K562 (cell line): ENCODE data around the gene HTR4. TPM values are rescaled to one million over a fixed set of nuclear protein-coding genes. Genes with fewer than 3 reads are reported as not detected.

ENCODE experiments used
- ARID1B ChIP-seq: fragments of 450-650 bp; IDR thresholded peaks from 2 replicates; pipeline ENCODE4 v1.6.1; 2016; ENCODE audit warnings: antibody characterized with exemption, mild to moderate bottlenecking, inconsistent platforms
- ASH1L ChIP-seq: fragments of 450-650 bp; IDR thresholded peaks from 2 replicates; pipeline ENCODE4 v1.6.1; 2018; ENCODE audit warnings: borderline replicate concordance, mild to moderate bottlenecking, low read depth; ENCODE audit not compliant: partially characterized antibody
- CC2D1A ChIP-seq: fragments of 450-650 bp; IDR thresholded peaks from 2 replicates; pipeline ENCODE4 v1.6.1; 2017; ENCODE audit warnings: mild to moderate bottlenecking
- CCNT2 ChIP-seq: IDR thresholded peaks from 2 replicates; pipeline ENCODE4 v1.6.1; 2011; ENCODE audit warnings: borderline replicate concordance, low read depth, mild to moderate bottlenecking, moderate library complexity, mixed read lengths, low read length; ENCODE audit not compliant: insufficient read length; ENCODE audit errors: extremely low read depth
- CREM ChIP-seq: IDR thresholded peaks from 2 replicates; pipeline ENCODE4 v1.6.1; 2014; ENCODE audit warnings: antibody characterized with exemption, low read depth
- GTF2F1 ChIP-seq: IDR thresholded peaks from 2 replicates; pipeline ENCODE4 v1.6.1; 2011; ENCODE audit warnings: low read depth, low read length, improper control_type of control experiment
- HMGN3 ChIP-seq: IDR thresholded peaks from 2 replicates; pipeline ENCODE4 v1.6.1; 2011; ENCODE audit warnings: borderline replicate concordance, low read depth, mild to moderate bottlenecking, mixed read lengths, low read length; ENCODE audit not compliant: insufficient read length; ENCODE audit errors: extremely low read depth
- PML ChIP-seq: IDR thresholded peaks from 2 replicates; pipeline ENCODE4 v1.6.1; 2012; ENCODE audit warnings: low read length, inconsistent platforms
- PURB ChIP-seq: sonication (generic); formaldehyde crosslinking; IDR thresholded peaks from 2 replicates; pipeline ENCODE4 v1.9.0; 2021; ENCODE audit warnings: low read depth, mild to moderate bottlenecking, missing genetic modification reagents
- TRIM28 ChIP-seq: fragments of 450-650 bp; IDR thresholded peaks from 2 replicates; pipeline ENCODE4 v1.6.1; 2017
- ZBTB7A ChIP-seq: IDR thresholded peaks from 2 replicates; pipeline ENCODE4 v1.6.1; 2011; ENCODE audit warnings: low read depth, mild to moderate bottlenecking, low read length, moderate library complexity, borderline replicate concordance; ENCODE audit not compliant: control insufficient read depth
- ZNF184 ChIP-seq: sonication (generic); formaldehyde crosslinking; IDR thresholded peaks from 2 replicates; pipeline ENCODE4 v1.5.0; 2020; ENCODE audit warnings: missing genetic modification reagents
- ZNF696 ChIP-seq: fragments of 250-450 bp; sonication (Bioruptor Pico); conservative IDR thresholded peaks from 2 replicates; pipeline ENCODE4 v1.4.0; 2020; ENCODE audit warnings: mild to moderate bottlenecking, moderate library complexity
- ZNF75A ChIP-seq: fragments of 450-650 bp; formaldehyde crosslinking; IDR thresholded peaks from 2 replicates; pipeline ENCODE4 v1.4.0; 2020; ENCODE audit warnings: mild to moderate bottlenecking
- polyA plus RNA-seq, 8 experiments: library from polyadenylated mRNA; depleted of rRNA in 4 of 8; stranded (reverse) in 5 of 8; unstranded in 3 of 8; fragments of >200 nt; fragmentation: Nextera tagmentation in 2 of 8; fragmentation: Illumina TruSeq in 1 of 8; extraction: Ambion mirVana in 2 of 8; extraction: Trizol in 1 of 8; gene quantifications; 2 replicates each; pipeline versions ENCODE4 v1.2.1 to v1.2.3, GENCODE V29; 2011 to 2014; ENCODE audit warnings: inconsistent platforms in 1 of 8, missing spikeins in 1 of 8
- total RNA-seq, 7 experiments: library from RNA; depleted of rRNA in 6 of 7; stranded (reverse); fragments of >200 nt in 6 of 7; fragmentation: Illumina TruSeq in 2 of 7; extraction: Trizol in 2 of 7; gene quantifications; 2 replicates each; pipeline versions ENCODE4 v1.2.1 to v1.2.3, GENCODE V29; 2011 to 2021; ENCODE audit warnings: low replicate concordance in 1 of 7
- TF ChIP-seq, protein P1 (sequence below): fragments of 250-450 bp; sonication (Bioruptor Pico); IDR thresholded peaks from 2 replicates; pipeline ENCODE4 v1.8.0; 2022; ENCODE audit warnings: inconsistent platforms
- TF ChIP-seq, protein P2 (sequence below), 2 experiments: fragments of 450-650 bp in 1 of 2; sonication (generic) in 1 of 2; formaldehyde crosslinking in 1 of 2; IDR thresholded peaks; 2 replicates each; pipeline versions ENCODE4 v1.7.1 to v1.9.0; 2016 to 2022; ENCODE audit warnings: inconsistent platforms in 1 of 2, mild to moderate bottlenecking in 1 of 2, missing genetic modification reagents in 1 of 2
- TF ChIP-seq, protein P3 (sequence below), 2 experiments: IDR thresholded peaks; 2 replicates each; pipeline ENCODE4 v1.6.1; 2011; ENCODE audit warnings: borderline replicate concordance in 1 of 2, control low read depth in 1 of 2, low read depth in 1 of 2, low read length in 1 of 2, mild to moderate bottlenecking in 1 of 2, mixed read lengths in 1 of 2, moderate library complexity in 1 of 2; ENCODE audit not compliant: insufficient read depth in 1 of 2, insufficient read length in 1 of 2, poor library complexity in 1 of 2, severe bottlenecking in 1 of 2; ENCODE audit errors: extremely low read depth in 1 of 2

HTR4 gene
- total and polyA plus RNA-seq, 9 of the 15 experiments (the other 6 are each of a cell fraction or from before 2014, with no cell fraction given): 0.13 TPM; not detected in 8

DNA sequence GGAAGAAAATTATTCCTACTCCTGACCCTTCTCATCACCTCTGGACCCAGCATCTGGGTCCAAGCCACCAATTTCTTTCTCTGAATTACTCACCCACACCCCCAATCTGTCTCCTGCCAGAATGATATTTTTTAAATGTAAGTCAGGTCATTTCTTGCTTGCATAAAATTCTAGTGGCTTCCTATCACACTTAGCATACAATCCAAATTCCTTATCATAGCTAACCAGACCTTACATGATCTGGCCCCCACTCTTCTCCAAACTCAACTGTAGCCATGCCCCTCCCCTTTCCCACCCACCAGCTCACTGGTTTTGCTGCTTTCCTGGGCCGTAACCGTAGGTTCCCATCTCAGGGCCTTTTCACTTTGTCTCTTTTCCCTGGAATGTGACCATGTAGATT lies 15.2 kb downstream of the HTR4 start (continued):
- TF ChIP-seq, protein P1, sequence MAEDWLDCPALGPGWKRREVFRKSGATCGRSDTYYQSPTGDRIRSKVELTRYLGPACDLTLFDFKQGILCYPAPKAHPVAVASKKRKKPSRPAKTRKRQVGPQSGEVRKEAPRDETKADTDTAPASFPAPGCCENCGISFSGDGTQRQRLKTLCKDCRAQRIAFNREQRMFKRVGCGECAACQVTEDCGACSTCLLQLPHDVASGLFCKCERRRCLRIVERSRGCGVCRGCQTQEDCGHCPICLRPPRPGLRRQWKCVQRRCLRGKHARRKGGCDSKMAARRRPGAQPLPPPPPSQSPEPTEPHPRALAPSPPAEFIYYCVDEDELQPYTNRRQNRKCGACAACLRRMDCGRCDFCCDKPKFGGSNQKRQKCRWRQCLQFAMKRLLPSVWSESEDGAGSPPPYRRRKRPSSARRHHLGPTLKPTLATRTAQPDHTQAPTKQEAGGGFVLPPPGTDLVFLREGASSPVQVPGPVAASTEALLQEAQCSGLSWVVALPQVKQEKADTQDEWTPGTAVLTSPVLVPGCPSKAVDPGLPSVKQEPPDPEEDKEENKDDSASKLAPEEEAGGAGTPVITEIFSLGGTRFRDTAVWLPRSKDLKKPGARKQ (CRISPR knock-in tag): no peak
- TF ChIP-seq CC2D1A (peak; percentile 96), ASH1L (no peak), ZNF696 (CRISPR knock-in tag) (no peak), TRIM28 (peak; percentile 91), PURB (no peak), ZBTB7A (peak; percentile 65; the same call in 1 of the 2 replicates), ZNF75A (CRISPR knock-in tag) (no peak), HMGN3 (peak; percentile 75), ZNF184 (CRISPR knock-in tag) (no peak), CCNT2 (peak; percentile 88), ARID1B (peak; percentile 99), GTF2F1 (no peak), PML (peak; percentile 97), CREM (peak; percentile 75)
- TF ChIP-seq, protein P2, sequence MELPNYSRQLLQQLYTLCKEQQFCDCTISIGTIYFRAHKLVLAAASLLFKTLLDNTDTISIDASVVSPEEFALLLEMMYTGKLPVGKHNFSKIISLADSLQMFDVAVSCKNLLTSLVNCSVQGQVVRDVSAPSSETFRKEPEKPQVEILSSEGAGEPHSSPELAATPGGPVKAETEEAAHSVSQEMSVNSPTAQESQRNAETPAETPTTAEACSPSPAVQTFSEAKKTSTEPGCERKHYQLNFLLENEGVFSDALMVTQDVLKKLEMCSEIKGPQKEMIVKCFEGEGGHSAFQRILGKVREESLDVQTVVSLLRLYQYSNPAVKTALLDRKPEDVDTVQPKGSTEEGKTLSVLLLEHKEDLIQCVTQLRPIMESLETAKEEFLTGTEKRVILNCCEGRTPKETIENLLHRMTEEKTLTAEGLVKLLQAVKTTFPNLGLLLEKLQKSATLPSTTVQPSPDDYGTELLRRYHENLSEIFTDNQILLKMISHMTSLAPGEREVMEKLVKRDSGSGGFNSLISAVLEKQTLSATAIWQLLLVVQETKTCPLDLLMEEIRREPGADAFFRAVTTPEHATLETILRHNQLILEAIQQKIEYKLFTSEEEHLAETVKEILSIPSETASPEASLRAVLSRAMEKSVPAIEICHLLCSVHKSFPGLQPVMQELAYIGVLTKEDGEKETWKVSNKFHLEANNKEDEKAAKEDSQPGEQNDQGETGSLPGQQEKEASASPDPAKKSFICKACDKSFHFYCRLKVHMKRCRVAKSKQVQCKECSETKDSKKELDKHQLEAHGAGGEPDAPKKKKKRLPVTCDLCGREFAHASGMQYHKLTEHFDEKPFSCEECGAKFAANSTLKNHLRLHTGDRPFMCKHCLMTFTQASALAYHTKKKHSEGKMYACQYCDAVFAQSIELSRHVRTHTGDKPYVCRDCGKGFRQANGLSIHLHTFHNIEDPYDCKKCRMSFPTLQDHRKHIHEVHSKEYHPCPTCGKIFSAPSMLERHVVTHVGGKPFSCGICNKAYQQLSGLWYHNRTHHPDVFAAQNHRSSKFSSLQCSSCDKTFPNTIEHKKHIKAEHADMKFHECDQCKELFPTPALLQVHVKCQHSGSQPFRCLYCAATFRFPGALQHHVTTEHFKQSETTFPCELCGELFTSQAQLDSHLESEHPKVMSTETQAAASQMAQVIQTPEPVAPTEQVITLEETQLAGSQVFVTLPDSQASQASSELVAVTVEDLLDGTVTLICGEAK (IDR thresholded peaks at IDR 0.05): no peak
- TF ChIP-seq, protein P2 (CRISPR knock-in tag; IDR thresholded peaks at IDR 0.05): no peak
- TF ChIP-seq, protein P3, sequence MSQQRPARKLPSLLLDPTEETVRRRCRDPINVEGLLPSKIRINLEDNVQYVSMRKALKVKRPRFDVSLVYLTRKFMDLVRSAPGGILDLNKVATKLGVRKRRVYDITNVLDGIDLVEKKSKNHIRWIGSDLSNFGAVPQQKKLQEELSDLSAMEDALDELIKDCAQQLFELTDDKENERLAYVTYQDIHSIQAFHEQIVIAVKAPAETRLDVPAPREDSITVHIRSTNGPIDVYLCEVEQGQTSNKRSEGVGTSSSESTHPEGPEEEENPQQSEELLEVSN (IDR thresholded peaks at IDR 0.05; ENCODE audit: borderline replicate concordance in 1 of 2, extremely low read depth in 1 of 2, insufficient read depth in 1 of 2, insufficient read length in 1 of 2, low read depth in 1 of 2, low read length in 1 of 2, poor library complexity in 1 of 2, severe bottlenecking in 1 of 2): no peak
